Measurements from ENCODE around the gene SLC39A2. TPM values are rescaled to one million over a fixed set of nuclear protein-coding genes. Genes with fewer than 3 reads are reported as not detected.

The SLC39A2 gene
- total RNA-seq, 2 experiments from 2014 or later = not detected

DNA sequence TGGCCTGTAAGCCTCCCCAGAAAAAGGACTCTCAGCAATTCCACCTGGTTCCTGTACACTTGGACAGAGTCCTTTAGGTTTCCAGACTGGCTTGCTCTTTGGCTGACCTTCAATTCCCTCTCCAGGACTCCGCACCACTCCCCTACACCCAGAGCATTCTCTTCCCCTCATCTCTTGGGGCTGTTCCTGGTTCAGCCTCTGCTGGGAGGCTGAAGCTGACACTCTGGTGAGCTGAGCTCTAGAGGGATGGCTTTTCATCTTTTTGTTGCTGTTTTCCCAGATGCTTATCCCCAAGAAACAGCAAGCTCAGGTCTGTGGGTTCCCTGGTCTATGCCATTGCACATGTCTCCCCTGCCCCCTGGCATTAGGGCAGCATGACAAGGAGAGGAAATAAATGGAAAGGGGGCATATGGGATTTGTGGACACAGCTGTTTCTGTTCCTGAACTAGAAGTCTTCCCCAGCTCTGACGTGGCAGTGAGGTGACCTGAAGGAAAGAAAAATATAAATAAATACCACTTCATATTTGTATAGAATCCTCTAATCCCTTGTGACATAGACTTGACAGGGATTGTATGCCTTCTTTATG is 44.4 kb downstream of the SLC39A2 start:
- Mint-ChIP-seq H3K27me3 (peaks cover 5% of the 10 kb centered on the region), H3K27ac (no peak overlapping the region), H3K4me3 (no peak overlapping the region), H3K36me3 (ENCODE audit: low read depth) (no peaks in the 10 kb centered on the region), H3K9me3 (no peaks in the 10 kb centered on the region), H3K4me1 (ENCODE audit: low read depth) (peaks cover 4% of the 10 kb centered on the region)
- no peak for ATAC-seq
- POLR2A ChIA-PET = no interaction called here
- no peak for DNase-seq
- intact Hi-C loops (cut with micrococcal nuclease) = no loop called here
- CTCF ChIA-PET = interaction anchor here (0.7 to 7.0 kb wide), 9 partner anchors 10 to 72 kb away, joined by 3 to 218 read pairs (median 4); no protein-coding TSS in a partner anchor
- TF ChIP-seq, protein P1, sequence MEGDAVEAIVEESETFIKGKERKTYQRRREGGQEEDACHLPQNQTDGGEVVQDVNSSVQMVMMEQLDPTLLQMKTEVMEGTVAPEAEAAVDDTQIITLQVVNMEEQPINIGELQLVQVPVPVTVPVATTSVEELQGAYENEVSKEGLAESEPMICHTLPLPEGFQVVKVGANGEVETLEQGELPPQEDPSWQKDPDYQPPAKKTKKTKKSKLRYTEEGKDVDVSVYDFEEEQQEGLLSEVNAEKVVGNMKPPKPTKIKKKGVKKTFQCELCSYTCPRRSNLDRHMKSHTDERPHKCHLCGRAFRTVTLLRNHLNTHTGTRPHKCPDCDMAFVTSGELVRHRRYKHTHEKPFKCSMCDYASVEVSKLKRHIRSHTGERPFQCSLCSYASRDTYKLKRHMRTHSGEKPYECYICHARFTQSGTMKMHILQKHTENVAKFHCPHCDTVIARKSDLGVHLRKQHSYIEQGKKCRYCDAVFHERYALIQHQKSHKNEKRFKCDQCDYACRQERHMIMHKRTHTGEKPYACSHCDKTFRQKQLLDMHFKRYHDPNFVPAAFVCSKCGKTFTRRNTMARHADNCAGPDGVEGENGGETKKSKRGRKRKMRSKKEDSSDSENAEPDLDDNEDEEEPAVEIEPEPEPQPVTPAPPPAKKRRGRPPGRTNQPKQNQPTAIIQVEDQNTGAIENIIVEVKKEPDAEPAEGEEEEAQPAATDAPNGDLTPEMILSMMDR (IDR thresholded peaks at IDR 0.05) = no peak

DNA sequence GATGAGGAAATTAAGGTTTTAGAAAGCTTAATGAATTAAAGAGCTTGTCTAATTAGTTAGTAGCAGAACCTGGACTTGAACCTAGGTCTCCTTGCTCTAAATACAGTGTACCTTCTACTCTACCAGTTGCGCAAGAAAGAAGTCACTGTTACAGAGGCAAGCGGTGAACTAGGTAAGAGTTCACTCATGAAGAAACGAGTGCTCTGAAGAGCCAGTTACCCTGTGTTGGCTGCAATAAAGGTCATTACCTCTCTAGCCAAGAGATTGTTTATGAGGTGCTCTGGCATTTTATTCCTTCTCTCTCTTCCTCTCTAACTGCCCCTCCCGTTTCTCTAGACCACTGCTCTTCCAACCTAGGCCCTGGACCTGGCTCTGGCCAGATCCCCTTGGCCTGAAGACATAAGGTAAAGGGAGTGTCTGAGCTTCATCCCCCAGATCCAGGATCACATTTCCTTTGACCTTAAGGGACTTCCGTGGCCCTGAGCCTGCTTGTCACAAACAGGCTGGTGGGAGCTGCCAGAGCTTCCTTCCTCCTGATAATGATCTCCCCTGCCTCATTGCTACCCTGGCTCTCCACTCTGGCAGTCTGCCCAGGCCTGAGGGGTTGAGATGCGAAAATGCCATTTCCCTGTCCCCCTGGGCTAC is 45.0 kb downstream of the SLC39A2 start:
- ChIA-PET POLR2A (interaction anchor here (0.5 kb wide), 1 partner anchor 576 kb away, joined by 5 read pairs; no protein-coding TSS in a partner anchor), CTCF (interaction anchor here (0.7 to 7.0 kb wide), 7 partner anchors 11 to 73 kb away, joined by 3 to 218 read pairs (median 4); no protein-coding TSS in a partner anchor)
- Mint-ChIP-seq H3K4me3 (no peak overlapping the region), H3K36me3 (ENCODE audit: low read depth) (no peaks in the 10 kb centered on the region), H3K27me3 (peaks cover 5% of the 10 kb centered on the region), H3K4me1 (ENCODE audit: low read depth) (peaks cover 4% of the 10 kb centered on the region), H3K27ac (no peak overlapping the region), H3K9me3 (no peaks in the 10 kb centered on the region)
- DNase-seq (no peak), ATAC-seq (no peak)
- intact Hi-C loops (cut with micrococcal nuclease) = no loop called here
- TF ChIP-seq, protein P1 (IDR thresholded peaks at IDR 0.05) = no peak

DNA sequence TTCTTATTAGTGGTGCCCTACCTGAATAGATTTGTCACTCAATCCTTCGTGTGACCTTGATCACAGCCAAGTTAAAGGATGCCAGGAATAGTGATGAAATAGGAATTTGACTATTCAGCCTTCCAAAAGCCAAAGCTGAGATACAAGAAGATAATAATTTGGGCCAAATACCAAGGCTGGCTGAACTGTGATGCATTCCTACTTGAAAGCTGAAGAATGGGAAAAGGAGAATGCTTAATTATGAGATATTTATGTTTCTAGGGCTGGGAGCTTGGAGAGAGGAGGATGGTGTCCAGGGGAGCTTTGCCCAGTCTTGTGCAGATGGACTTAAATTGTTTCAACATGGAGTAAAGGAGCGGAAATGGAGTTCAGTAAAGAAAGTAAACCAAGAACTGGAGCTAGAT is 48.3 kb downstream of the SLC39A2 start:
- intact Hi-C loops (cut with micrococcal nuclease) = no loop called here
- TF ChIP-seq, protein P1 (IDR thresholded peaks at IDR 0.05) = no peak
- H3K27ac Mint-ChIP-seq = no peak overlapping the region
- ChIA-PET POLR2A (interaction anchor here (0.9 kb wide), 1 partner anchor 32 kb away, joined by 3 read pairs; no protein-coding TSS in a partner anchor), CTCF (interaction anchor here (0.9 to 7.3 kb wide), 13 partner anchors 12 to 77 kb away, joined by 3 to 47 read pairs (median 4); no protein-coding TSS in a partner anchor)
- H3K9me3 Mint-ChIP-seq = no peaks in the 10 kb centered on the region
- no peaks in the 10 kb centered on the region for H3K36me3 Mint-ChIP-seq (ENCODE audit: low read depth)
- H3K27me3 Mint-ChIP-seq = peaks cover 5% of the 10 kb centered on the region
- no peak for ATAC-seq
- DNase-seq = no peak
- H3K4me1 Mint-ChIP-seq (ENCODE audit: low read depth) = peaks cover 4% of the 10 kb centered on the region
- H3K4me3 Mint-ChIP-seq = no peak overlapping the region

DNA sequence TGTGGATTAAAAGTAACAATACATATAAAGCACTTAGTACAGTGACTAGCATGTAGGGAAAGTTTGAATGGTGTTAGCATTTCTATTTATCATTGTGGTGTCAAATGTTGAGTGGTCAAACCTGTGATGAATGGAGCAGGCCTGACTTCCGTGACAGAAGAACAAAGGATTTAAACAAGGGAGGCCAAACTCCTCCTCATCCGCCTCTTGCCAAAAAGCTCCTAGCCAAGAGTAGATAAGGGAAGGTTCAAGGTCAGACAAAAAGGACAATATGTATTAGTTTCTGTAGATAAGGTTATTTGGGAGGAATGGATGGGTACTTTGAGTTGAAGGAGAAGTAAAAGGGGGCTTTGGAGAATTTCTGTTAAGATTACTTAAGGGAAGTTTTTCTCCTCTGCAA is 49.5 kb downstream of the SLC39A2 start:
- Mint-ChIP-seq H3K4me3 (no peak overlapping the region), H3K4me1 (ENCODE audit: low read depth) (peaks cover 4% of the 10 kb centered on the region), H3K36me3 (ENCODE audit: low read depth) (no peaks in the 10 kb centered on the region), H3K27me3 (peaks cover 1% of the 10 kb centered on the region), H3K9me3 (no peaks in the 10 kb centered on the region), H3K27ac (no peak overlapping the region)
- TF ChIP-seq, protein P1 (IDR thresholded peaks at IDR 0.05) = no peak
- ATAC-seq = no peak
- POLR2A ChIA-PET = interaction anchor here (1.0 kb wide), 1 partner anchor 10 kb away, joined by 4 read pairs; no protein-coding TSS in a partner anchor
- CTCF ChIA-PET = interaction anchor here (1.2 to 7.3 kb wide), 6 partner anchors 20 to 78 kb away, joined by 4 to 47 read pairs (median 9); no protein-coding TSS in a partner anchor
- no peak for DNase-seq
- intact Hi-C loops (cut with micrococcal nuclease) = no loop called here

DNA sequence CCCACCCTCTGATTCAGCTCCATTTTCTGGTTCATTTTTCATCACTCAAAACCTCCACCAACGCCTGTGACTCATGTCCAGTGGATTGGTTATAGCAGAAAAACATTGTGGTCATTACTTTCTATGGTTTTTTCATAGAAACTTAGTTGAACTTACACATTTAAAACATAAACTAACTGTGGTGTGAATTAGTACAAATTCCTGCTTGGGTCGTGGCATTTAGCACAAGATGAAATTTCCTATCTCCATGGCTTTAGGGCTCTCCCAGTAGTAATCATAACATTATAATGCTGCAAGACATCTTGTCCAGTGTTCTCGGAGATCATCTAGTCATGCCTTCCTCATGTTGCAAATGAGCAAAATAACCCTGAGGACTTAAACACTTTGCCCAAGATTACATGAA is 50.2 kb downstream of the SLC39A2 start:
- CTCF ChIA-PET = interaction anchor here (2.8 to 7.3 kb wide), 2 partner anchors 34 to 44 kb away, joined by 12 to 47 read pairs; no protein-coding TSS in a partner anchor
- Mint-ChIP-seq H3K27me3 (peaks cover 1% of the 10 kb centered on the region), H3K4me1 (ENCODE audit: low read depth) (peaks cover 4% of the 10 kb centered on the region), H3K27ac (no peak overlapping the region), H3K36me3 (ENCODE audit: low read depth) (no peaks in the 10 kb centered on the region), H3K4me3 (no peak overlapping the region), H3K9me3 (no peaks in the 10 kb centered on the region)
- no peak for ATAC-seq
- no peak for DNase-seq
- POLR2A ChIA-PET = interaction anchor here (1.0 kb wide), 1 partner anchor 10 kb away, joined by 4 read pairs; no protein-coding TSS in a partner anchor
- intact Hi-C loops (cut with micrococcal nuclease) = no loop called here
- TF ChIP-seq, protein P1 (IDR thresholded peaks at IDR 0.05) = no peak
